Stomach (tissue), 4 donors: ENCODE data around the gene RUNX1.

ENCODE experiments used
- EP300 ChIP-seq: sonication (generic); formaldehyde crosslinking; IDR thresholded peaks from one replicate; pipeline ENCODE4 v1.6.1; 2017; ENCODE audit warnings: antibody characterized with exemption
- POLR2A ChIP-seq, 4 donors: fragments of 450-650 bp; IDR thresholded peaks; one replicate each; pipeline ENCODE4 v1.6.1; 2016; ENCODE audit warnings: antibody characterized with exemption in 4 of 4, control low read depth in 2 of 4, mild to moderate bottlenecking in 1 of 4, moderate library complexity in 1 of 4
- POLR2AphosphoS5 ChIP-seq, 3 donors: sonication (generic); formaldehyde crosslinking; IDR thresholded peaks; one replicate each; pipeline ENCODE4 v1.6.1; 2016; ENCODE audit warnings: antibody characterized with exemption in 3 of 3
- TF ChIP-seq, protein P1 (sequence below), 7 experiments: fragments of 450-650 bp in 4 of 7; fragments of 200-600 bp in 3 of 7; sonication (generic) in 3 of 7; IDR thresholded peaks; one replicate each; pipeline ENCODE4 v1.5.1; 2016 to 2019; ENCODE audit warnings: antibody characterized with exemption in 7 of 7, control low read depth in 2 of 7, mild to moderate bottlenecking in 1 of 7

GRCh38 chr21:34946916-34947534 lies 102.1 kb downstream of the RUNX1 start:
- TF ChIP-seq, protein P1, sequence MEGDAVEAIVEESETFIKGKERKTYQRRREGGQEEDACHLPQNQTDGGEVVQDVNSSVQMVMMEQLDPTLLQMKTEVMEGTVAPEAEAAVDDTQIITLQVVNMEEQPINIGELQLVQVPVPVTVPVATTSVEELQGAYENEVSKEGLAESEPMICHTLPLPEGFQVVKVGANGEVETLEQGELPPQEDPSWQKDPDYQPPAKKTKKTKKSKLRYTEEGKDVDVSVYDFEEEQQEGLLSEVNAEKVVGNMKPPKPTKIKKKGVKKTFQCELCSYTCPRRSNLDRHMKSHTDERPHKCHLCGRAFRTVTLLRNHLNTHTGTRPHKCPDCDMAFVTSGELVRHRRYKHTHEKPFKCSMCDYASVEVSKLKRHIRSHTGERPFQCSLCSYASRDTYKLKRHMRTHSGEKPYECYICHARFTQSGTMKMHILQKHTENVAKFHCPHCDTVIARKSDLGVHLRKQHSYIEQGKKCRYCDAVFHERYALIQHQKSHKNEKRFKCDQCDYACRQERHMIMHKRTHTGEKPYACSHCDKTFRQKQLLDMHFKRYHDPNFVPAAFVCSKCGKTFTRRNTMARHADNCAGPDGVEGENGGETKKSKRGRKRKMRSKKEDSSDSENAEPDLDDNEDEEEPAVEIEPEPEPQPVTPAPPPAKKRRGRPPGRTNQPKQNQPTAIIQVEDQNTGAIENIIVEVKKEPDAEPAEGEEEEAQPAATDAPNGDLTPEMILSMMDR (IDR thresholded peaks at IDR 0.05), result no peak
- TF ChIP-seq POLR2AphosphoS5 (IDR thresholded peaks at IDR 0.05) (no peak), POLR2A (IDR thresholded peaks at IDR 0.05) (no peak), EP300 (no peak)
